SK-N-MC (cell line): ENCODE data around the gene SLC16A3.

Source experiments
- EZH2 ChIP-seq: fragments of 200-600 bp; sonication (generic); IDR thresholded peaks from one replicate; pipeline ENCODE4 v1.6.1; 2017; ENCODE audit warnings: antibody characterized with exemption
- FOXP2 ChIP-seq: optimal IDR thresholded peaks from 2 replicates; pipeline ENCODE3; 2011; ENCODE audit warnings: mild to moderate bottlenecking, moderate library complexity; ENCODE audit not compliant: insufficient read depth; ENCODE audit errors: extremely low read length, control extremely low read depth

DNA sequence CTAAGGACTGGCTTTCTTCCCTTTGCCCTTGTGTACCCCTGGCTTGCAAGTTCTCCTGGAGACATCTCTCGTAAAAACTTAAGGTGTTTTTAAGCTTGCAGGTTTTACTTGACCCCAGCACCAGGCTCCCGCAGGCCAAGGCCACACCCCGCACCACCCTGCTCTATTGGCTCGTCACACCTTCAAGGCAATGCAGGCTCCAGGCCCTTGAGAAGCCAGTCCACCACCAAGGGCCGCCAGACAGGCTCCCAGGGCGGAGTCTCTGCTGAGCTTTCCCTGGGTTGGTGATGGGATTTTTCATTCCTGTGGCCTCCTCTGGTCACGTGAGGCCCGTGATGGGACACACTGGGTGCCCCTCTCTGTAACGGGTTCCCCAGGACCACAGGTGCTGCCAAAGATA lies 34.8 kb downstream of the SLC16A3 start:
- no peak for TF ChIP-seq FOXP2
- no peak for TF ChIP-seq EZH2
